Activated CD8-positive, alpha-beta memory T cell treated with anti-CD3 and anti-CD28 coated beads, Interleukin-2, amount 50 U/mL, for 1 hour (primary cell): ENCODE results near the gene SAXO1.
"Not testable (repeated sequence)": the region's sequence is repeated elsewhere in the genome, so short reads cannot be mapped to it uniquely, and the experiment has no call there.

Experiments used
- DNase-seq: peaks from one replicate; pipeline ENCODE4 v3.0.0-alpha.2; 2020; ENCODE audit errors: extremely low read depth

Gene SAXO1

GRCh38 chr9:18999173-18999785 is 33.7 kb downstream of the SAXO1 start:
- DNase-seq: no peak

- no peak for DNase-seq
Observed at GRCh38 chr9:18997151-18997550, 35.9 kb downstream of the SAXO1 start.

- DNase-seq: no peak
Observed at GRCh38 chr9:18996211-18996610, 36.8 kb downstream of the SAXO1 start.

GRCh38 chr9:18994263-18994916 is 38.6 kb downstream of the SAXO1 start:
- DNase-seq: no peak

- not testable (repeated sequence) for DNase-seq
Observed at GRCh38 chr9:18991197-18991596, 41.8 kb downstream of the SAXO1 start.

- DNase-seq: no peak
Observed at GRCh38 chr9:18990494-18990893, 42.5 kb downstream of the SAXO1 start.

GRCh38 chr9:18989865-18990264 is 43.1 kb downstream of the SAXO1 start:
- DNase-seq: no peak

GRCh38 chr9:18989097-18989496 is 43.9 kb downstream of the SAXO1 start:
- DNase-seq: no peak

GRCh38 chr9:18988003-18988402 is 45.0 kb downstream of the SAXO1 start:
- no peak for DNase-seq

- no peak for DNase-seq
Observed at GRCh38 chr9:18985996-18986395, 47.0 kb downstream of the SAXO1 start.

- DNase-seq: no peak
Observed at GRCh38 chr9:18985464-18985951, 47.5 kb downstream of the SAXO1 start.

GRCh38 chr9:18982262-18982620 is 50.8 kb downstream of the SAXO1 start:
- DNase-seq: no peak

GRCh38 chr9:18981476-18982261 is 51.3 kb downstream of the SAXO1 start:
- DNase-seq: no peak

GRCh38 chr9:18980189-18980588 is 52.8 kb downstream of the SAXO1 start:
- no peak for DNase-seq

GRCh38 chr9:18979367-18979766 is 53.6 kb downstream of the SAXO1 start:
- DNase-seq: no peak

- DNase-seq: no peak
Observed at GRCh38 chr9:18978188-18978587, 54.8 kb downstream of the SAXO1 start.

GRCh38 chr9:18976709-18977531 is 56.1 kb downstream of the SAXO1 start:
- DNase-seq: no peak

GRCh38 chr9:18976221-18976708 is 56.7 kb downstream of the SAXO1 start:
- no peak for DNase-seq

- no peak for DNase-seq
Observed at GRCh38 chr9:18973348-18973747, 59.7 kb downstream of the SAXO1 start.

GRCh38 chr9:18972675-18973074 is 60.3 kb downstream of the SAXO1 start:
- DNase-seq: no peak

GRCh38 chr9:18971909-18972308 is 61.1 kb downstream of the SAXO1 start:
- DNase-seq: no peak

GRCh38 chr9:18971404-18971803 is 61.6 kb downstream of the SAXO1 start:
- DNase-seq: no peak
